Choroid plexus epithelial cell (primary cell): ENCODE measurements around the gene PCBP3.

Experiments
- DNase-seq: peaks from one replicate; pipeline ENCODE4 v3.0.0-alpha.2; 2010; ENCODE audit warnings: low read depth
- H3K4me3 ChIP-seq: 2 replicates; pipeline ENCODE4 v1.5.1; 2011; ENCODE audit warnings: low read depth, mild to moderate bottlenecking, control low read depth, low read length, moderate library complexity
- CTCF ChIP-seq: conservative IDR thresholded peaks from 2 replicates; pipeline ENCODE4 v1.5.1; 2011; ENCODE audit warnings: low read depth, mild to moderate bottlenecking, control low read depth, inconsistent platforms, low read length, moderate library complexity

The PCBP3 gene

GRCh38 chr21:45826676-45827301 lies 183.3 kb downstream of the PCBP3 start:
- no peak overlapping the region for H3K4me3 ChIP-seq
- DNase-seq = no peak
- no peak for TF ChIP-seq CTCF

GRCh38 chr21:45827302-45827692 lies 183.8 kb downstream of the PCBP3 start:
- no peak for TF ChIP-seq CTCF
- DNase-seq = no peak
- H3K4me3 ChIP-seq = no peak overlapping the region

GRCh38 chr21:45827881-45828579 lies 184.5 kb downstream of the PCBP3 start:
- DNase-seq = no peak
- TF ChIP-seq CTCF = no peak
- no peak overlapping the region for H3K4me3 ChIP-seq

GRCh38 chr21:45828580-45829570 lies 185.3 kb downstream of the PCBP3 start:
- TF ChIP-seq CTCF = no peak
- no peak for DNase-seq
- no peak overlapping the region for H3K4me3 ChIP-seq

GRCh38 chr21:45829668-45830067 lies 186.1 kb downstream of the PCBP3 start:
- TF ChIP-seq CTCF = no peak
- H3K4me3 ChIP-seq = no peak overlapping the region
- no peak for DNase-seq

GRCh38 chr21:45830221-45830640 lies 186.7 kb downstream of the PCBP3 start:
- no peak for DNase-seq
- TF ChIP-seq CTCF = no peak

More at GRCh38 chr21:45830221-45830640, 186.7 kb downstream of the PCBP3 start:
- no peak overlapping the region for H3K4me3 ChIP-seq
